Liver (tissue), 3 donors: Measurements from ENCODE around the gene ATG9B.

Source experiments
- EGR1 ChIP-seq, 2 donors: IDR thresholded peaks; 2 replicates each; pipeline ENCODE4 v1.6.1; 2016 to 2018; ENCODE audit warnings: antibody characterized with exemption in 2 of 2, low read depth in 2 of 2
- GABPA ChIP-seq, 2 donors: IDR thresholded peaks in 1 of 2; conservative IDR thresholded peaks in 1 of 2; 2 replicates each; pipeline ENCODE4 v1.6.1; 2016; ENCODE audit warnings: antibody characterized with exemption in 2 of 2, mild to moderate bottlenecking in 1 of 2, moderate library complexity in 1 of 2
- JUND ChIP-seq, 2 donors: IDR thresholded peaks; 2 replicates each; pipeline ENCODE4 v1.6.1; 2016; ENCODE audit warnings: antibody characterized with exemption in 2 of 2
- RAD21 ChIP-seq, 2 donors: IDR thresholded peaks; 2 replicates each; pipeline ENCODE4 v1.6.1; 2016; ENCODE audit warnings: antibody characterized with exemption in 2 of 2, mild to moderate bottlenecking in 2 of 2
- RXRA ChIP-seq, 2 donors: IDR thresholded peaks; 2 replicates each; pipeline ENCODE4 v1.6.1; 2017 to 2018; ENCODE audit warnings: antibody characterized with exemption in 2 of 2, mild to moderate bottlenecking in 1 of 2
- SP1 ChIP-seq: IDR thresholded peaks from 2 replicates; pipeline ENCODE4 v1.6.1; 2018; ENCODE audit warnings: antibody characterized with exemption, mild to moderate bottlenecking
- TAF1 ChIP-seq: conservative IDR thresholded peaks from 2 replicates; pipeline ENCODE4 v1.6.1; 2016; ENCODE audit warnings: antibody characterized with exemption, mild to moderate bottlenecking
- YY1 ChIP-seq: IDR thresholded peaks from 2 replicates; pipeline ENCODE4 v1.6.1; 2016; ENCODE audit warnings: antibody characterized with exemption, mild to moderate bottlenecking
- TF ChIP-seq, protein P1 (sequence below): fragments of 150-350 bp; IDR thresholded peaks from 2 replicates; pipeline ENCODE4 v1.5.1; 2017; ENCODE audit warnings: improper control_type of control experiment, low read depth, low read length; ENCODE audit not compliant: missing input control
- TF ChIP-seq, protein P2 (sequence below): IDR thresholded peaks from 2 replicates; pipeline ENCODE4 v1.6.1; 2016; ENCODE audit warnings: antibody characterized with exemption, mild to moderate bottlenecking
- TF ChIP-seq, protein P3 (sequence below): IDR thresholded peaks from 2 replicates; pipeline ENCODE4 v1.6.1; 2016; ENCODE audit warnings: antibody characterized with exemption
- donor health status: healthy.
- donor health status: healthy.

DNA sequence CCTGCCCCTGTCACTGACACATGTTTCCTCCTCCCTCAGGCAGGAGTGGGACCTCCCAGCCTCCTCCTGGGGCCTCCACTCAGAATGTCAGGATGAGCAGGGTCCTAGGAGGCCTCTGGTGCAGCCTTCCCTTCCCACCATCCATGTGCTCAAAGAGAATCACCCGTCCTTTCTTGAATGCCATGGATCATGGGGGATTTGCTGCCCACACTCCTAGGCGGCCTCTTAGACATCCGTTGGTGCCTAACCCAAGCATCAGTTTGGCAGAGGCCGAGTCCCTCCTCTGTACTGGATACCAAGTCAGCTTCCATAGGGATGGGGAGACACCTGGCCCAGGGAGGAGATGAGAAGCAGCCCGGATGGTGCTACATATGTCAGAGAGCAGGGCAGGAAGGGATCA lies 26.5 kb downstream of the ATG9B start:
- TF ChIP-seq, protein P1, sequence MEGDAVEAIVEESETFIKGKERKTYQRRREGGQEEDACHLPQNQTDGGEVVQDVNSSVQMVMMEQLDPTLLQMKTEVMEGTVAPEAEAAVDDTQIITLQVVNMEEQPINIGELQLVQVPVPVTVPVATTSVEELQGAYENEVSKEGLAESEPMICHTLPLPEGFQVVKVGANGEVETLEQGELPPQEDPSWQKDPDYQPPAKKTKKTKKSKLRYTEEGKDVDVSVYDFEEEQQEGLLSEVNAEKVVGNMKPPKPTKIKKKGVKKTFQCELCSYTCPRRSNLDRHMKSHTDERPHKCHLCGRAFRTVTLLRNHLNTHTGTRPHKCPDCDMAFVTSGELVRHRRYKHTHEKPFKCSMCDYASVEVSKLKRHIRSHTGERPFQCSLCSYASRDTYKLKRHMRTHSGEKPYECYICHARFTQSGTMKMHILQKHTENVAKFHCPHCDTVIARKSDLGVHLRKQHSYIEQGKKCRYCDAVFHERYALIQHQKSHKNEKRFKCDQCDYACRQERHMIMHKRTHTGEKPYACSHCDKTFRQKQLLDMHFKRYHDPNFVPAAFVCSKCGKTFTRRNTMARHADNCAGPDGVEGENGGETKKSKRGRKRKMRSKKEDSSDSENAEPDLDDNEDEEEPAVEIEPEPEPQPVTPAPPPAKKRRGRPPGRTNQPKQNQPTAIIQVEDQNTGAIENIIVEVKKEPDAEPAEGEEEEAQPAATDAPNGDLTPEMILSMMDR = no peak
- TF ChIP-seq TAF1 = no peak
- no peak for TF ChIP-seq YY1
- no peak for TF ChIP-seq GABPA (IDR thresholded peaks at IDR 0.05 in 1 of 2, conservative IDR thresholded peaks at IDR 0.05 in 1 of 2)
- TF ChIP-seq EGR1 (IDR thresholded peaks at IDR 0.05; ENCODE audit: low read depth in 2 of 2) = no peak
- no peak for TF ChIP-seq RXRA (IDR thresholded peaks at IDR 0.05)
- TF ChIP-seq, protein P2, sequence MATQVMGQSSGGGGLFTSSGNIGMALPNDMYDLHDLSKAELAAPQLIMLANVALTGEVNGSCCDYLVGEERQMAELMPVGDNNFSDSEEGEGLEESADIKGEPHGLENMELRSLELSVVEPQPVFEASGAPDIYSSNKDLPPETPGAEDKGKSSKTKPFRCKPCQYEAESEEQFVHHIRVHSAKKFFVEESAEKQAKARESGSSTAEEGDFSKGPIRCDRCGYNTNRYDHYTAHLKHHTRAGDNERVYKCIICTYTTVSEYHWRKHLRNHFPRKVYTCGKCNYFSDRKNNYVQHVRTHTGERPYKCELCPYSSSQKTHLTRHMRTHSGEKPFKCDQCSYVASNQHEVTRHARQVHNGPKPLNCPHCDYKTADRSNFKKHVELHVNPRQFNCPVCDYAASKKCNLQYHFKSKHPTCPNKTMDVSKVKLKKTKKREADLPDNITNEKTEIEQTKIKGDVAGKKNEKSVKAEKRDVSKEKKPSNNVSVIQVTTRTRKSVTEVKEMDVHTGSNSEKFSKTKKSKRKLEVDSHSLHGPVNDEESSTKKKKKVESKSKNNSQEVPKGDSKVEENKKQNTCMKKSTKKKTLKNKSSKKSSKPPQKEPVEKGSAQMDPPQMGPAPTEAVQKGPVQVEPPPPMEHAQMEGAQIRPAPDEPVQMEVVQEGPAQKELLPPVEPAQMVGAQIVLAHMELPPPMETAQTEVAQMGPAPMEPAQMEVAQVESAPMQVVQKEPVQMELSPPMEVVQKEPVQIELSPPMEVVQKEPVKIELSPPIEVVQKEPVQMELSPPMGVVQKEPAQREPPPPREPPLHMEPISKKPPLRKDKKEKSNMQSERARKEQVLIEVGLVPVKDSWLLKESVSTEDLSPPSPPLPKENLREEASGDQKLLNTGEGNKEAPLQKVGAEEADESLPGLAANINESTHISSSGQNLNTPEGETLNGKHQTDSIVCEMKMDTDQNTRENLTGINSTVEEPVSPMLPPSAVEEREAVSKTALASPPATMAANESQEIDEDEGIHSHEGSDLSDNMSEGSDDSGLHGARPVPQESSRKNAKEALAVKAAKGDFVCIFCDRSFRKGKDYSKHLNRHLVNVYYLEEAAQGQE = no peak
- TF ChIP-seq, protein P3, sequence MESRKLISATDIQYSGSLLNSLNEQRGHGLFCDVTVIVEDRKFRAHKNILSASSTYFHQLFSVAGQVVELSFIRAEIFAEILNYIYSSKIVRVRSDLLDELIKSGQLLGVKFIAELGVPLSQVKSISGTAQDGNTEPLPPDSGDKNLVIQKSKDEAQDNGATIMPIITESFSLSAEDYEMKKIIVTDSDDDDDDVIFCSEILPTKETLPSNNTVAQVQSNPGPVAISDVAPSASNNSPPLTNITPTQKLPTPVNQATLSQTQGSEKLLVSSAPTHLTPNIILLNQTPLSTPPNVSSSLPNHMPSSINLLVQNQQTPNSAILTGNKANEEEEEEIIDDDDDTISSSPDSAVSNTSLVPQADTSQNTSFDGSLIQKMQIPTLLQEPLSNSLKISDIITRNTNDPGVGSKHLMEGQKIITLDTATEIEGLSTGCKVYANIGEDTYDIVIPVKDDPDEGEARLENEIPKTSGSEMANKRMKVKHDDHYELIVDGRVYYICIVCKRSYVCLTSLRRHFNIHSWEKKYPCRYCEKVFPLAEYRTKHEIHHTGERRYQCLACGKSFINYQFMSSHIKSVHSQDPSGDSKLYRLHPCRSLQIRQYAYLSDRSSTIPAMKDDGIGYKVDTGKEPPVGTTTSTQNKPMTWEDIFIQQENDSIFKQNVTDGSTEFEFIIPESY = no peak
- no peak for TF ChIP-seq RAD21 (IDR thresholded peaks at IDR 0.05)
- TF ChIP-seq SP1 = no peak
- TF ChIP-seq JUND (IDR thresholded peaks at IDR 0.05) = no peak
